HG02884 (cell line): ENCODE measurements around the gene SLC6A4.

Experiments
- ATAC-seq: cut with Tn5 transposase; IDR thresholded peaks from one replicate; pipeline ENCODE4 v1.9.1; 2021; ENCODE audit warnings: mild to moderate bottlenecking, moderate library complexity; ENCODE audit not compliant: unreplicated experiment

The SLC6A4 gene

GRCh38 chr17:30235386-30236296 lies at the start of gene SLC6A4:
TSS of gene SLC6A4 (minus strand) at chr17:30235697. CDS start at chr17:30221958, 13,739 bp downstream.
- ATAC-seq: no peak

GRCh38 chr17:30279156-30279555 lies 43.7 kb upstream of the SLC6A4 start:
- no peak for ATAC-seq

- no peak for ATAC-seq
Observed at GRCh38 chr17:30278032-30278431, 42.5 kb upstream of the SLC6A4 start.

- no peak for ATAC-seq
Observed at GRCh38 chr17:30275911-30276310, 40.4 kb upstream of the SLC6A4 start.

- no peak for ATAC-seq
Observed at GRCh38 chr17:30274887-30275286, 39.4 kb upstream of the SLC6A4 start.

GRCh38 chr17:30273373-30273772 lies 37.9 kb upstream of the SLC6A4 start:
- ATAC-seq: no peak

- ATAC-seq: no peak
Observed at GRCh38 chr17:30271102-30271501, 35.6 kb upstream of the SLC6A4 start.

- no peak for ATAC-seq
Observed at GRCh38 chr17:30267625-30268024, 32.1 kb upstream of the SLC6A4 start.

GRCh38 chr17:30263552-30264333 lies 28.2 kb upstream of the SLC6A4 start:
- ATAC-seq: no peak

- ATAC-seq: no peak
Observed at GRCh38 chr17:30256756-30257506, 21.4 kb upstream of the SLC6A4 start.

GRCh38 chr17:30254150-30254549 lies 18.7 kb upstream of the SLC6A4 start:
- ATAC-seq: no peak

GRCh38 chr17:30253312-30253711 lies 17.8 kb upstream of the SLC6A4 start:
- ATAC-seq: no peak

GRCh38 chr17:30251931-30252330 lies 16.4 kb upstream of the SLC6A4 start:
- no peak for ATAC-seq

GRCh38 chr17:30249460-30249859 lies 14.0 kb upstream of the SLC6A4 start:
- no peak for ATAC-seq

- no peak for ATAC-seq
Observed at GRCh38 chr17:30248786-30249185, 13.3 kb upstream of the SLC6A4 start.

- no peak for ATAC-seq
Observed at GRCh38 chr17:30246460-30246859, 11.0 kb upstream of the SLC6A4 start.

- ATAC-seq: no peak
Observed at GRCh38 chr17:30244853-30245385, 9.4 kb upstream of the SLC6A4 start.

- no peak for ATAC-seq
Observed at GRCh38 chr17:30243568-30243967, 8.1 kb upstream of the SLC6A4 start.

- no peak for ATAC-seq
Observed at GRCh38 chr17:30243002-30243401, 7.5 kb upstream of the SLC6A4 start.

- no peak for ATAC-seq
Observed at GRCh38 chr17:30241051-30241450, 5.6 kb upstream of the SLC6A4 start.

GRCh38 chr17:30240177-30240576 lies 4.7 kb upstream of the SLC6A4 start:
- ATAC-seq: no peak
